GM12873 (cell line): ENCODE measurements around the gene FGD4.

Source experiments
- CTCF ChIP-seq: IDR thresholded peaks from 2 replicates; pipeline ENCODE4 v1.5.1; 2012; ENCODE audit warnings: low read depth, mild to moderate bottlenecking, moderate library complexity, low read length, control low read depth; ENCODE audit not compliant: insufficient read depth; ENCODE audit errors: missing control alignments

Gene FGD4

DNA sequence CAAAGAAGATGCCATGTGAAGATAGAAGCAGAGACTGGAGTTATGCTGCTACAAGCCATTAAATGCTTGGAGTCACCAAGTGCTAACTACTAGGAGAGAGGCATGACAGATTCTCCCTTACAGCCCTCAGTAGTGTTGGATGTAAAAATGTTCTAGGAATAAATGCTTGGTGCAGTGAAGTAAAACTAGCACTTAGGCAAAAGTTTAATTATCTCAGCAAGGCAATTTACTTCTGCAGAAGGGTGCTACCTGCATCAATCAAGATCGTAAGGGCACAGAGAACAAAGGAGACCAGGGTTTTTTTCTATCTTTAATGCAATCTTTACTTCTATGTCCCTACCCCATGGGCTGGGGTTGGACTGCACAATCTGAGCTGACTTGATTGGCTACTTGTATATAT is 270.2 kb downstream of the FGD4 start:
- no peak for TF ChIP-seq CTCF

DNA sequence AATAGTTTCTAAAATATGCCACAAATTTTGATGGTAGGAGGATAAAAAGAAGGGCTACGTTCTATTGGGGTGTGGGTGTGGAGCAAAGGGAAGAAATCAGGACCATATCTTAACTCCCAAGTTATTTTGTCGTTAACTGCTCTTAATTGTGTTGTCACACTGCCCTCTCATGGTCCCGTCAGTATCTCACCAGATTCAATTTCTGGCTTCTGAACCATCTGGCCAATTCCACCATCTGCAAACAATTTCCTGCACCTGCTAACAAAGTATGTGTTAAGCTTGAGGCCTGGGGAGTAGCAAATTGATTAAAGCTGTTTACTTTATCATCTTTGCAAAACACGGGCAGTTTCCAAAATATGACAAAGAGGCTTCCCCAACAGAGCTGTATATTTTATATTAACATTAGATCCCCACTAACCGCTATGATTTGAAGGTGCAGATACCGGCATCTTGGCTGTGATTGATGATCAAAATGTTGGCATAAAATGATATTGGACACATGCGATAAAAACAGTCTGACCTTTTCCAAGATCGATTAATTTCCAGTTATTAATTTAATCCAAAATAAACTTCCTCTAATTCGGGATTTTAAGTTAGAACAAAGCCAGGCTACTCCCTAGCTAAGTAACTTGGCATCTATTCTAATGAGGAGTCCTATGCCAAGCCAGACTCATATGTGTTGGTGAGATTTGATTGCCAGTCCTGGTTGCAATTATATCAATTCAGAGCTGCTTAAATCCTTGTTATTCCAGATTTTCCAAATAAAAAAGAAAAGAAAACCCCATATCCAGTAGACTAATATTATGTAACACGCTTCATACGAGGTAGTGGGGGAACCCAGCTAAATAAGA is 272.8 kb downstream of the FGD4 start:
- TF ChIP-seq CTCF = peak; percentile 61

- no peak for TF ChIP-seq CTCF
Observed at GRCh38 chr12:32679091-32679919, 279.9 kb downstream of the FGD4 start, which contains the start of gene DNM1L. Gene DNM1L (plus strand): TSS chr12:32679301. CDS start chr12:32679364, 63 bp downstream.

DNA sequence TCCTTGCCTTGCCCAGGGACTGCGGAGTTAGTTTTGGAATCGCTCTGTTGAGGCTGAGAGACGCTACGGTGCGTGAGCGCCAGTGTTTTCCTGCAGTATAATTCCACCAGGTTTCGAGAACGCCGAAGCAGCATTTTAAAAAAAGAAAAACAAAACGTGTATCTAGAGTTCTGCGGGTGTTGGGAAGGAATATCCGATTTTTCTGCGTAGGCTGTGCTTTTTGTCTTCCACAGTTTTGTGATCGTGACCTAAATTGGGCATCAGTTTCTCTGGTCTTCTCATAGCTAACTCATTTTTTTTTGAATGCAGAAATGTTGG is 280.5 kb downstream of the FGD4 start:
- no peak for TF ChIP-seq CTCF

DNA sequence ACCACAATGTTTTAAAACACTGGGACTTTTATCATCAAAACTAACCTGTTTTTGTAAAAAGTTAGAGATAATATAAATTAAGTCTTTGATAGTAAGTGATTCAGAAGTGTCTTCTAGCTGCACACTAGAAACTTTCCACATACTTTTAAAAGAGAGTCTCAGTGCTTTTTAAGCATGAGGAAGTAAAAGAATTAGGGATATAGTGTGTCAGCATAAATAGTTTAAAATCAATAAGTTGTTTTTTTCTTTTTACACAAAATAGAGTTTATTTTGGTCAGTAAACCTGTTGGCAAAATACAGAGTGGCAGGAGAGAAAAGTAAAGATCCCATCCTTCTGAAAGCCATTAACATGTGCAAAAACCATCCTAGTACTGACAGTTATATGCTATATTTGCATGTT is 281.4 kb downstream of the FGD4 start:
- TF ChIP-seq CTCF = no peak

DNA sequence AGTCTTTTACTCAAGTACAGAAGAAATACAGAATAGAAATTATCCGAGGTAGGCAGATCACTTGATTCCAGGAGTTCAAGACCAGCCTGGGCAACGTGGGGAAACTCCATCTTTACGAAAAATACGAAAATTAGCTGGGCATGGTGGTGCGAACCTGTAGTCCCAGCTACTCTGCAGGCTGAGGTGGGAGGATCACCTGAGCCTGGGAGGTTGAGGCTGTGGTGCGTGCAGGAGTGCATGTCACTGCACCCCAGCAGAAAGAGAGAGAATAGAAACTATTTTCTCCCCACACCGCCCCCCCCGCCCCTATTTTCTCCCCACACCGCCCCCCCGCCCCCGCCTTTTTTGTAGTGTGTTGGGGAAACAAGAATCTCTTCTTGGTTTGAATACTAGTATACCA is 281.9 kb downstream of the FGD4 start:
- TF ChIP-seq CTCF = no peak

DNA sequence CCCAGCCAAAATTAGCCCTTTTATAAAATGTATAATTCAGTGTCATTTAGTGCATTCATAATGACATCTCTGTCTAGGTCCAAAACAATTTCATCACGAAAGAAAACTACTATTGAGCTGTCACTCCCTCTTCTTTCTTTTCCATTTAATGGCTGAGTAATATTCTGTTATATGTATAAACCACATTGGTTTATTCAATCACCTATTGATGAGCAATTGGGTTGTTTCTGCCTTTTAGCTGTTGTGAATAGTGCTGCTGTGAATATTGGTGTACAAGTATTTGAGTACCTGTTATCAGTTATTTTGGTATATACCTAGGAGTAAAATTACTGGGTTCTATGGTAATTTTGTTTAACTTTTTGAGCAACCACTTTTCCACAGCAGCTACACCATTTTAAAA is 287.0 kb downstream of the FGD4 start:
- no peak for TF ChIP-seq CTCF
